ENCODE data around the gene SLC29A3.

GRCh38 chr10:71334221-71334791, 15.2 kb downstream of the SLC29A3 start:
- no peak for TF ChIP-seq EZH2 (IDR thresholded peaks at IDR 0.05; ENCODE audit: low read length, unreplicated experiment)
- no peak for TF ChIP-seq CTCF (conservative IDR thresholded peaks at IDR 0.05; ENCODE audit: low read depth, low read length)
- no peak for TF ChIP-seq EZH2phosphoT487 (IDR thresholded peaks at IDR 0.05; ENCODE audit: borderline replicate concordance, low read length)
